COLO668 (cell line): Measurements from ENCODE around the gene MED27.

Source experiments
- DNase-seq: peaks from one replicate; lab custom pipeline; 2025; ENCODE audit not compliant: unreplicated experiment; lab: John Stamatoyannopoulos, UW

The MED27 gene

DNA sequence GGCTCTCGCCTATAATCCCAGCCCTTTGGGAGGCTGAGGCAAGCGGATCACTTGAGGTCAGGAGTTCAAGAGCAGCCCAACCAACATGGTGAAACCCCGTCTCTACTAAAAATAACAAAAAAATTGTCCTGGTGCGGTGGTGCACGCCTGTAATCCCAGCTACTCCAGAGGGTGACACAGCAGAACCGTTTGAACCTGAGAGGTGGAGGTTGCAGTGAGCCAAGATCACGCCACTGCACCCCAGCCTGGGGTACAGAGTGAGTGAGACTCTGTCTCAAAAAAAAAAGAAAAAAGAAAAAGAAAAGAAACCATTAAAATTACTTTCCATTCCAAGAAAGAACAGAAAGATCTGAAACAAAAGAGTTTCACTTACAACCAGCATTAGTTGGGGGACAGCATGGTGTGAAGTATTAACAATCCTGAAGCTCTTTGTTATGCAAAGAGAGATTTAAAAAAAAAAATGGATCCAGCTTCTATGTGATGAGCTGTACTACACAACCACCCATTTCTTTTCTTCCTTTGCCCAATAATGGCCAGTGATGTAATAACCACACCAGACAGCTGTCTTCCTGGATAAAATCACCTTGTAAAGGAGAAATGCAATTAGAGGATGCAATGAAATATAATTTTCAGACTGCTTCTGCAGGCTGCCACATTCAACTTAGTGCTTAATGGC, 76.9 kb downstream of the MED27 start:
- DNase-seq = no peak

DNA sequence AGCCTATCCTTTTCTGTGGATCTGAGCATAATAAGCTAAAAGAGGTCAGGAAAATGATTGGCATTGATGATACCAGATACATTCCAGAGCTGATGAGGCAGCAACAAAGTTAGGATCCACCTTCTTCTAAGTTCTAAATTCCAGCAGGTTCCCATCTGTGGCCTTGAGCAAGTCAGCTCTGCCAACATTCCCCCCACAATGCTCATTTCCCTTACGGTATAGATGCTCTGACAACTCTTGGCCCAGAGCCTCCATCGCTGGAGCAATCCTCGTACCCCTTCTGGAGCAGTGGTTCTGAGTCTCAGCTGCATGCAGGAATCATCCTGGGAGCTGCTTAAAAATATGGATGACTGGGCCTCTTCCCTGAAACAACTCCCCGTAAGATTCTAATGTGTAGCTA, 78.1 kb downstream of the MED27 start:
- DNase-seq = no peak

DNA sequence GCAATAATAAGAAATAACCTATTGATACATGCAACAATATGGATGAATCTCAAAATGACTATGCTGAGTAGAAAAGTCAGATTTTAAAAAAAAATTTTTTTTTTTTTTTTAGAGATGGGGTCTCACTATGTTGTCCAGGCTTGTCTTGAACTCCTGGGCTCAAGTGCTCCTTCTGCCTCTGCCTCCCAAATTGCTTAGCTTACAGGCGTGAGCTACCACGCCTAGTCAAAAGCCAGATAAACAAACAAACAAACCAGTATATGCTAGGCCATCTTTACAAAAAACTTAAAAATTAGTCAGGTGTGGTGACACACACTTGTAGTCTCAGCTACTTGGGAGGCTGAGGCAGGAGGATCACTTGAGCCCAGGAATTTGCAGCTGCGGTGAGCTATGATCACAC, 79.0 kb downstream of the MED27 start:
- DNase-seq = no peak

DNA sequence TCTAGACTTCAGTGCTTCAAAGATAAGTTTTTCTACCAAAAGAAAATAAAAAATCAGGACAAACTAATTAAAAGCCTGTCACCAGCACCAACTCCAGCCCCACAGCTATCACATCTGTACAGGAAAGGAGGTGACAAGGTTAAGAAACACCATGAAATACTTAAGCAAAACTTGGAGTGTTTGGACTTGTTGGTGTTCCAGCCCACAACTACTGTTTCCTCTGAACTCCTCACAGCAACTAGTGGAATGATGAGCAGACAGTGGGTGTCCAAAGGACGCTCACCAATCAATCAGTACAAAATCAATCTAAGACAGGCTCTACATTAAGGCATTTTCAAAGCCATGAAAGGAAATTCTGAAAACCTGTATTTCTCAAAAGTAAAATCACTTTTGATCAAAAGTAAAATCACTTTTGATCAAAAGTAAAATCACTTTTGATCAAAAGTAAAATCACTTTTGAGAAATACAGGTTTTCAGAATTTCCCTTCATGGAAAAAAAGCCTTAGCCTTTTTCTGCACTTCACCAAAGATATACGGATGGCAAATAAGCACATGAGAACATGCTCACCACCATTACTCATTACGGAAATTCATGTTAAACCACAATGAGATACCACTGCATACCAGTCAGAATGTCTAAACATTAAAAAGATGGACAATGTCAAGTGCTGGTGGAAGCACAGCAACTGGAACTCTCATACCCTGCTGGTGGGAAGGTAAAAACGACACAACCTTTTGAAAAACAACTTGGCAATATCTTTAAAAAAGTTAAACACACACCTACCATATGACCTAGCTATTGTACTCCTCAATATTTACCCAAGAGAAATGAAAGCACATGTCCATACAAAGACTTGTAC, 79.7 kb downstream of the MED27 start:
- DNase-seq = no peak

DNA sequence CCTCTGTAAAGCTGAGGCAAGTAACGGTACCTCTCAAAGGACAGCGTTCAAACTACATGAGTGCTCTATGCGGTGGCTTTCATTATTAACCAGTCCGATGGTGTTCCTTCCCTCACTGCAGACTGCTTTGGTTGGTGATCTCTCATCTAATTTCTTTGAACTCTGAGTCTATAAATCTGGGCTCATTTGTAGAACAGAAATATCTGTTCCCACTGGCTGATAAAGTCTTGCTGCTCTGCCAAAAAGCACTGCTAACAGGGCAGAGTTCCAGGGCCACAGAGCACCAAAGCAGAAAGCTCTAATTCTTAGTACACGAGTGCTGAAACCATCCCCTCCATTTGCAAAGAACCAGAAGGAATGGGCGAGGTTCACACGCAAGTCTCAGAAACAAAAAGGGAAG, 81.9 kb downstream of the MED27 start:
- no peak for DNase-seq

DNA sequence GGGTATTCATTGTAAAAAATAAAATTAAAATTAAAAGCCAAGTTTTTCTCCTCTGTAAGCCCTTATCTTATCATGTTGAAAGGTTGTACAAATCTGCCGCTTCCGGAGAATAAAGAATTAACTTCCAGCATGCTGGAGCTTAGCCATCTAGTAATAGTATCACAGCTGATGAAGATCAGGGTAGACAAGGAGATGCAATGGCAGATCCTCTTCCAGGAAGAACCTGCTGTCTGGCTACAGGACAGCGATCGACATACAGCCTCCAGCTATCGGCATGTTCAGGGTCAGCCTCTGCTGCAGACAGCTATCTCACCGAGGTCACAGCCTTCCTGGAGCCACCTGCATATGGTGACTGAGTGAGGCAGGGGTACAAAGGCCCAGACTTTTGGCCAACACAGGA, 82.6 kb downstream of the MED27 start:
- DNase-seq = no peak

DNA sequence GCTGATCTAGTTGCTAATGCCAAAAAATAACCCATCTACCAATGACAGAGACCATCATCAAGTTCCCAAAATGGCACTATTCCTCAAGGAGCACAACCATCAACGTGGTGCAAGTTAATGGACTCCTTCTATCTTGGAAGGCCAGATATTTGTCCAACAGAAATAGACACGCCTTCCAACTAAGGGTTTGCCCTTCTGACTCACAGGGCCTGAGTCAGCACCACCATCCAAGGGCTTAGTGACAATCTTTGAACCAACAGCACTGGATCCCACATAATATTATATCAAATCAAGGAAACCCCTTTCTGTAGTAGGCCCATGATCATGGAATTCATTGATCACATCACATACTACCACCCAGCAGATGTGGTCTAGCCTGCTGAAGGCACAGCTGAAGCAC, 84.3 kb downstream of the MED27 start:
- no peak for DNase-seq

DNA sequence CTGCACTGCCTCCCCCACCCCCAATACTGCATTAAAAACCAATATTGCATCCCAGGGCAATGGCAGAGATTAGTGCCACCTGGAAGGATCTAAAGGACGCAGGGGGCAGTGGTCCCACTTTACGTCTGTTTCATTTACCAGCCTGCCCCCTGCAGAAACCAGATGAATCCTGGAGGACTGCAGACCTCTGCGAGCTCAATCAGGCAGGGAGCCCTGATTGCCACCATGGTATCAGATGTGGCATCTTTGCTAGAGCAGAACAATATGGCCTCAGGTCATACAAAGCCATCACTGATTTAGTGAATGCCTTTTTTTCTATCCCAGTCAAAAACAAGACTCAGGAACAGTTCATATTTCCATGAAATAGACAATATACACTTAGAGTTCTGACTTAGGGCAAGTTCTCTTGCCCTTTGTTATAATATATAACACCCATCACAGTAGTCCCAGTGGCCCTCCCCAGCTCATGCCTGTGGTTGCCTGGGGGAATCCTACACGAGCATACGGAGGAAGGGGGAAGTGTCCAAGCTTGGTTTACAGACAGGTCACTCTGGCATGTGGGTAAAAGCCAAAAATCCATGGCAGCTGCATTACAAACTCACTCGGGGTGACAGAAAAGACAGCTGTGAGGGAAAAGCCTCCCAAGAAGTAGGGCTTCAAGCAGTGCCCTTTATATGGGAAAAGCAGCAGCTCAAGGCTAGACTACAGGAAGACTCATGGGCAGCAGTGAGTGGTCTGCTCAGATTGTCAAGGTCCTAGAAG, 85.1 kb downstream of the MED27 start:
- no peak for DNase-seq

DNA sequence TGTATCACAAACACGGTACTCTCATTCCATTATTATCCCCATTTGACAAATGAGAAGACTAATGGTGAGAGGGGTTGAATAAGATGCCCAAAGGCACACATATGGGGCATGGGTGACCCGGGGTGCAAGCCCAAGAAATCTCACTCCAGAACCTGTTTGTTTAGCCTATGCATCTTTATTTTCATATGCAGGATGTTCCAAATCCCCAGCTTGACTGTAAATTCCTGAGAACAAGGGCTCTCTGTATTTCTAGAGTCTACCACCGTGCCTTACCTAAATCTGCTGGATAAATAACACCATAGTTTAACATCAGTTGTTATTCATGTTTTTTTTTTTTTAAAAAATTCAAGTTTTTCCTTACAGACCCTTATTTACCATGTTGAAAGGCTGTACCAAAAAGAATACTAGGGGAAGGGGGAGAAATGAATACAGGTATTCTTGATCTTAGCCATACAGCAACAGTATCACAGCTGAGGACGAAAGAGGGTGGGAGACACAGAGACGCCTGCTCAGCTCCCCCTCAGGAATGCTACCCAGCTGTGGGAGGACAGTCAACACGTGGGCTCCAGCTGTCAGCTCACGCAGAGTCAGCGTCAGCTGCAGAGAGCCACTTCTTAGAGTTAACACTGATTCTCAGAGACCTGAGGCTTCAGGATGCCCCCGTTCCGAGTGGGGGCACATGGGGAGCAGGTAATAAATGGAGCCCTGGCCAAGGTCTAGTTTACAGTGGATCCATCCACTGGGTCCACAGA, 86.6 kb downstream of the MED27 start:
- DNase-seq = no peak

DNA sequence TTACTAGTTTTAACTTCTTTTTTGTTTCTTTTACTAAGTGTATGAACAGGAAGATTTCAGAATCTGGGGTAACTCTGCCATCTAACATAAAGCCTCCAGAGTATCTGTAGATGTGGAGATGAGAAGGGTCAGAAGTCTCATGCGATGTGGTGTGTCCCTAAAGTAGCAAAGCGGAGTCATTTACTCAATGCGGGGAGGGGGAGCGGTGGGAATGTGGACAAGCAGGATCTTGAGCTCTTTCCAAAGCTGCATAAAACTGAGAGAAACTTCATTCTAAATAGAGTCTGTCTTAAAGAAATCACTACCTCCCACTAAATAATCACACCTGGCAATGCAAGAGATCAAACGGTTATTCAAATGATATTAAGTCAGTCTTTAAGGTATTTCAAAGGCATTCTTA, 92.4 kb downstream of the MED27 start:
- DNase-seq = no peak

DNA sequence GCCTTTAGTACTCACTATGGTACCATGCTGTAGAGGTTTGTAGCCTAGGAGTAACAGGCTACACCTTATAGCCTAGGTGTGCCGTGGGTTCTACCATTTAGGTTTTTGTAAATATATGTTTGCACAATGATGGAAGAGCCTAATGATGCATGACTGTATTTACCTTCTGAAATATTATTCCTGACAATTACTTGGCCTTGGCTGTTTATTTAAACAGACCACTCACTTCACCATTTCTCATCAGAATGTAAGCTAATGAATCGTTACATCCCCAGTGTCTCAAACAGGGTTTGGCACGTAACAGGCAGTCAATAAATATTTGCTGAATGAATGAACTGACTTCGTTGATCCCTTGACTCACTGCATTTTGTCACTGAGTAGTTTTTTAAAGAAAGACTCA, 93.1 kb downstream of the MED27 start:
- peak; percentile 44 for DNase-seq

DNA sequence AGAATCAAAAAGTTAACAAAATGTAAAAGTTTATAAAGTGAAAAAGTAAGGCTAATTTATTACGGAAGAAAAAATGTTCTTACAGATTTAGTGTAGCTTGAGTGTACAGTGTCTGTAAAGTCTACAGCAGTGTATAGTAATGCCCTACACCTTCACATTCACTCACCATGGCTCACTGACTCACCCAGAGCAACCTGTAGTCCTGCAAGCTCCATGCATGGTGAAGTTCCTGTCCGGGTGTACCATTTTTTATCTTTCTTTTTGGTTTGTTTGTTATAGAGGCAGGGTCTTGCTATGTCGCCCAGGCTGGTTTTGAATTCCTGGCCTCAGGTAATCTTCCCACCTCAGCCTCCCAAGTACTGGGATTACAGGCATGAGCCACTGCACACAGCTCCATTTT, 93.6 kb downstream of the MED27 start:
- DNase-seq = peak; percentile 25

DNA sequence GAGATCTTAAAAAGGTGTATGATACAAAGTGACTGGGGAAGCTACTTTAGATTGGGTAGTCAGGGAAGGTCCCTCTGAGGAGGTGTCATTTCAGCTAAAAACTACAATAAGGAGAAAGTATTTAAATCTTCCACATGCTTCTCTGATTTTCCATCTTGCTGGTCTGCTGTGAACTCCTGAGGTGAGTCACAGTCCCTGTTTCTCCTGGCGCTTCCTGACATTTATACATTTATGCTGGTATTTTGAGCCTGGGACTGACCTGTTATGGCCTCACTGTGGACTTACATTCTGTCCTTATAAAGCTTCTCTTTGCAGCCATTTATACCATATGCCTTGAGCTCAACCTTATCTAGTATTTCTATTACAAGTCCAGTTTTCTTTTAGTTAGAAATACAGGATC, 95.1 kb downstream of the MED27 start:
- no peak for DNase-seq

DNA sequence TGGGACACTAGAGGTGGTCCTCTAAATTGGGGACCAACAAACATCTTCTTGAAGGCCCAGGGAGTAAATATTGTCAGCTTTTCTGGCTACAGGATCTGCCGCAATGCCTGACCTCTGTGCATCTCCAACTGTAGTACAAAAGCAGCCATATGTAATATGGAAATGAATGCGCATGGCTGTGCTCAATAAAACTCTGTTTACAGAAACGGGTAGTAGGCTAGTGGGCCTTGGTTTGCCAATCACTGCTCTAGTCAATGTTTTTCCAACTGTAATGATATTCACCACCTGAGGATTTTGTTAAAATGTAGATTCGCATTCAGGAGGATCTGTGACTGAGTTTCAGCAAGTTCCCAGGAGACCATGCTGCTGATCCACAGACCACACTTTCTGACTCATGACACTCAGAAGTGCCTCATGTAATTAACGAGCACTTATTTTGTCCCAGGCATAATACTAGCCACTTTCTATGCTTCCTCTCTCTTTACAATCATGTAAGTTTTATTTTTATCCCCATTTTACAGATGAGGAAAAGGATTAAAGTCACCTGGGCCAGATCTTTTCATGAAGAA, 96.9 kb downstream of the MED27 start:
- DNase-seq = no peak

DNA sequence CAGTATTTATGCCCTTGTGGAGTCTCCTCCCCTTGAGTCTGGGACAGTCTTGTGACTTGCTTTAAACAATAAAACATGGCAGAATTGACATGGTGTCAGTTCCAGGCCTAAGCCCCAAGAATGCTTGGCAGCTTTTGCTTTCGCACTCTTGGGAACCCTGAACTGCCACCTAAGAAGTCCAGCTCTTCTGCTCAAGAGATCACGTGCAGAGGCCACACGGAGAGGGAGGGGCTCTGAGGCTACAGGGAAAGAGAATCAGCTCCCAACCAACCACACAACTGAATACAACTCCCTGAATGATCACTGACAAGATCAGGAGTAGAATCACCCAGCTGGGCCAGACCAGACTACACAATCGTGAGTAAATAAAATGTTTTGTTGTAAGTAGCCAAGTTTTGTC, 97.6 kb downstream of the MED27 start:
- DNase-seq = no peak

DNA sequence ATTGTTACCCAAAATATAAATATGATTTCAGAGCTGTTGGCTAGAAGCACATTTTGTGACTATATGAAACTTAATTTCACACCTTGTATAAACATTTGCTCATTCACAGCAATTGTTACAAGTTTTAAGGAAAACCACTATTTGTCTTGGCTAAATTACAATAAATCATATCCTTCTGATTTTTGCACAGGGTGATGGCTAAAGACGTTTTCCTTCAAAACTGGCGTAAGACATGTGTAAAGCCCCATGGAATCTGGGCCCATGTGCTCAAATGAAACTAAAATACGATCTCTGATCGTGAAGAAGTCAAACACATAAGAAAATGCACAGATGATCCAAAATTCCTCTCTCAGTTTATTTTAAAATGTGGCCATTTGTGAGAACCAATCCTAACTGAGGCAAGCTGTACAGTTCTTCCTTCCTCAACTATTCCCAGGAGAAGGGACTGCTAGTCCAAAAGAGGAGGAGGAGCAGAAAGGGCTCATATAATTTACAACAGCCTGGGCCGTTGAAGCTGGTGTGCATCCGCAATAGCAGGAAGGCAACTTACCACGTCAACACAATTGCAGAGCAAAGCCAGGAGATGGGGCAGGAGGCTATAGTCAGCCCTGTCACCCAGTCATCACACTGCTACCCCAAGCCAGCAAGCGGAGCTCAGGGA, 98.4 kb downstream of the MED27 start:
- DNase-seq = no peak

DNA sequence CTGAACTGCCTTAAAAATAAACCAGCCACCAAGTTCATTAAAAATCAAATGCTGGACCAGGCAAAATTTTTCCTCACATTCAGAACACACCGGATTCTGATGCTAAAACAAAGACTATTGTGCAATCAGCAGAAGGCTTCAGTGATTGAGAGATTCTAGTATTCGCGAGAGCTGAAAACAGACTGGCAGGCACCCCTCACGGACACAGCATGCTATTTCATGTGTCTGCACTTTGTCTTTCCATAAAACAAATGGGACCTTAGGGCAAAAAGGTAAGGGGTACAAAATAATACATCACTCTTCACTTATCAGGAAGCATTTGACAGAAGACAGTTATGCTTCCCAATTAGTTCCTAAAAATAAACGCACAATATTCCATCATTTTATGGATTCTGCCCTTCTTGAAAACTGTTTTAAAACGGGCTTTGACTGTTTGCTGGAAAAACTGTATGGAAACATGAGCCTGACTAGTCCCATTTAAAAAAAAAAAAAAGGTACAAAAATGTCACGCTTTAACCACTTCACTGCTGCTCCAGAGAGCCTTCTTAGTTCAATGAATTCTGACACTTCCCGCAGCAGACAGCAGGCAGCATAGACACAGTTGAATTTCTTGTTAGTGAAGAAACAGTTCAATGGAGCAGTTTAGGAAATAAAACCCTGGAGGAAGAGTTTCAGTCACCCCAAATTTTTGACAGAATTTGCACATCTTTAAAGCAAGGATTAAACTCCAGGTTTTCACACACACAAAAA, 99.2 kb downstream of the MED27 start:
- no peak for DNase-seq

DNA sequence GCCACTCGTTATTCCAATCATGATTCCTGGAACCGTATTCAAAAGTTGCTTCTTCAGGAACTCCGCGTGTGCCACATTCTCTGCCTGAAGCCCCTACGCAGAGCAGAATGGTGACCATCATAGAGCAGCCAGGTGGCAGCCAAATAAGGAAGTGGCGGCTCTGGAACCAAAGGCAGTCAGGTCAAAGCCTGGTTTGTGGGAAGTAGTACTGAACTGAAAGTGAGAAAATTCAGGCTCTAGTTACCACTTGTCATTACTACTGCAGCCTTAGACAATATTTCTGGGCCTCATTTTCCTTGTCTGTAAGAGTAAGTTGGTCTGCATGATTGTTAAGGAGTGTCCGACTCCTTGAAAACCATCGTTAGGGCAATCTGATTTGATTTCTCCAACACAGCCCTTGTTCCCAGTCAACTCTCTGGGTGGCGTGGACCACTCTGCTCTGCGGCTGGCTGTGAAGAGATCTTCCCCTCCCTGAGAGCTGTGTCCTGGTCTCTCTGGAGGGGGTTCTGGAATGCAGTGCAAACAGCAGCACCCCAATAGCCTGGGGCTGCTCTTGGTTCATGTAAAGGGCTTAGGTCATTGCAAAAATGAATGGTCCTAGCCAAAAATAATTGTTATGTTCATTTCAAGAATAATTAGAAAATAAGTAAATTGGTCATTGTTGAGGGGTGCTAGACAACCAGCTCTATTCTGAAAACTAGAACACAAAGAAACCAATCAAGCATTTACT, 102.4 kb downstream of the MED27 start:
- no peak for DNase-seq
